Measurements from ENCODE around the gene SP100.
A peak's percentile ranks its signal among the peaks of the same experiment; 100 is the strongest.

The SP100 gene

GRCh38 chr2:230577114-230577513 is 161.1 kb downstream of the SP100 start:
- TF ChIP-seq CTCF (IDR thresholded peaks at IDR 0.05; ENCODE audit: insufficient read depth, low read depth, low read length, missing control alignments) = no peak
- no peak for DNase-seq (ENCODE audit: low read depth)
- no peak overlapping the region for H3K4me3 ChIP-seq (ENCODE audit: low read length)

GRCh38 chr2:230578106-230578505 is 162.1 kb downstream of the SP100 start:
- H3K4me3 ChIP-seq (ENCODE audit: low read length) = no peak overlapping the region
- DNase-seq (ENCODE audit: low read depth) = no peak
- no peak for TF ChIP-seq CTCF (IDR thresholded peaks at IDR 0.05; ENCODE audit: insufficient read depth, low read depth, low read length, missing control alignments)

GRCh38 chr2:230582851-230583283 is 166.9 kb downstream of the SP100 start:
- DNase-seq (ENCODE audit: low read depth) = peak; percentile 42
- TF ChIP-seq CTCF (IDR thresholded peaks at IDR 0.05; ENCODE audit: insufficient read depth, low read depth, low read length, missing control alignments) = no peak
- no peak overlapping the region for H3K4me3 ChIP-seq (ENCODE audit: low read length)

GRCh38 chr2:230583581-230583980 is 167.6 kb downstream of the SP100 start:
- H3K4me3 ChIP-seq (ENCODE audit: low read length) = no peak overlapping the region
- TF ChIP-seq CTCF (IDR thresholded peaks at IDR 0.05; ENCODE audit: insufficient read depth, low read depth, low read length, missing control alignments) = no peak
- no peak for DNase-seq (ENCODE audit: low read depth)

GRCh38 chr2:230586328-230586982 is 170.5 kb downstream of the SP100 start:
- no peak for DNase-seq (ENCODE audit: low read depth)
- no peak overlapping the region for H3K4me3 ChIP-seq (ENCODE audit: low read length)
- no peak for TF ChIP-seq CTCF (IDR thresholded peaks at IDR 0.05; ENCODE audit: insufficient read depth, low read depth, low read length, missing control alignments)

- TF ChIP-seq CTCF (IDR thresholded peaks at IDR 0.05; ENCODE audit: insufficient read depth, low read depth, low read length, missing control alignments) = no peak
- H3K4me3 ChIP-seq (ENCODE audit: low read length) = no peak overlapping the region
- no peak for DNase-seq (ENCODE audit: low read depth)
Observed at GRCh38 chr2:230589025-230589424, 173.0 kb downstream of the SP100 start.

- no peak for DNase-seq (ENCODE audit: low read depth)
- TF ChIP-seq CTCF (IDR thresholded peaks at IDR 0.05; ENCODE audit: insufficient read depth, low read depth, low read length, missing control alignments) = no peak
- H3K4me3 ChIP-seq (ENCODE audit: low read length) = no peak overlapping the region
Observed at GRCh38 chr2:230589497-230590015, 173.6 kb downstream of the SP100 start.
